IMR-90 (cell line): ENCODE results near the gene MS4A10. TPM values are rescaled to one million over a fixed set of nuclear protein-coding genes. Genes with fewer than 3 reads are reported as not detected.

Experiments
- ATAC-seq: fragments of 200-7000 bp; cut with Tn5 transposase; 2 replicates; pipeline ENCODE4 v1.9.1; 2020; ENCODE audit warnings: low read depth, mild to moderate bottlenecking, moderate library complexity
- BruUV-seq: library from RNA; stranded (reverse); fragments of 400-500 nt; replicated peaks from 2 replicates; lab custom pipeline; 2021; lab: Mats Ljungman, UMichigan
- CTCF ChIA-PET: fragments of 300-600 bp; formaldehyde crosslinking; extraction: SDS; loops from one replicate; lab custom pipeline; 2021; ENCODE audit warnings: antibody characterized with exemption; lab: Yijun Ruan, JAX
- POLR2A ChIA-PET: fragments of 300-600 bp; sonication (Branson Sonifier 250); formaldehyde crosslinking; loops from one replicate; lab custom pipeline; 2022; ENCODE audit warnings: antibody characterized with exemption; ENCODE audit not compliant: unreplicated experiment; lab: Charles Lee
- DNase-seq: peaks from one replicate; pipeline ENCODE4 v3.0.0; 2013
- H2AFZ ChIP-seq: replicated peaks from 2 replicates; pipeline ENCODE3; 2013; ENCODE audit warnings: low read length, mild to moderate bottlenecking; ENCODE audit not compliant: poor library complexity
- H2AK5ac ChIP-seq: 2 replicates; pipeline ENCODE4 v1.6.1; 2013; ENCODE audit warnings: low read depth, low read length, inconsistent platforms
- H2AK9ac ChIP-seq: replicated peaks from 2 replicates; pipeline ENCODE3; 2013; ENCODE audit warnings: mild to moderate bottlenecking, low read depth, low read length, moderate library complexity; ENCODE audit not compliant: poor library complexity
- H2BK120ac ChIP-seq: 2 replicates; pipeline ENCODE4 v1.6.1; 2013; ENCODE audit warnings: low read depth, low read length, inconsistent platforms
- H2BK15ac ChIP-seq: 3 replicates; pipeline ENCODE4 v1.6.1; 2013; ENCODE audit warnings: low read depth, low read length, inconsistent platforms
- H2BK20ac ChIP-seq: 2 replicates; pipeline ENCODE4 v1.6.1; 2013; ENCODE audit warnings: low read depth, mild to moderate bottlenecking, inconsistent platforms, low read length, moderate library complexity
- H2BK5ac ChIP-seq: 2 replicates; pipeline ENCODE4 v1.6.1; 2013; ENCODE audit warnings: mild to moderate bottlenecking, low read depth, low read length, inconsistent platforms; ENCODE audit not compliant: poor library complexity, severe bottlenecking
- H3K14ac ChIP-seq: replicated peaks from 2 replicates; pipeline ENCODE4 v1.6.1; 2013; ENCODE audit warnings: low read depth, low read length, inconsistent platforms
- H3K18ac ChIP-seq: 2 replicates; pipeline ENCODE4 v1.6.1; 2013; ENCODE audit warnings: low read depth, low read length, control low read depth
- H3K23ac ChIP-seq: 2 replicates; pipeline ENCODE4 v1.6.1; 2013; ENCODE audit warnings: low read depth, low read length, inconsistent platforms
- H3K27ac ChIP-seq: 2 replicates; pipeline ENCODE4 v1.5.1; 2013; ENCODE audit warnings: mild to moderate bottlenecking, control low read depth, low read length; ENCODE audit not compliant: insufficient read depth
- H3K27me3 ChIP-seq: 2 replicates; pipeline ENCODE4 v1.6.1; 2013; ENCODE audit warnings: low read length; ENCODE audit not compliant: control insufficient read depth, insufficient read depth
- H3K36me3 ChIP-seq: 2 replicates; pipeline ENCODE4 v1.6.1; 2013; ENCODE audit warnings: low read length, mixed read lengths; ENCODE audit not compliant: control insufficient read depth, insufficient read depth
- H3K4ac ChIP-seq: 2 replicates; pipeline ENCODE4 v1.6.1; 2013; ENCODE audit warnings: low read depth, low read length, inconsistent platforms
- H3K4me1 ChIP-seq: 2 replicates; pipeline ENCODE4 v1.6.1; 2013; ENCODE audit warnings: low read length, mixed read lengths; ENCODE audit not compliant: control insufficient read depth, insufficient read depth
- H3K4me2 ChIP-seq: 2 replicates; pipeline ENCODE4 v1.6.1; 2013; ENCODE audit warnings: low read depth, mild to moderate bottlenecking, control low read depth, low read length, moderate library complexity
- H3K4me3 ChIP-seq: 2 replicates; pipeline ENCODE4 v1.5.1; 2013; ENCODE audit warnings: low read depth, mild to moderate bottlenecking, control low read depth, low read length, moderate library complexity; ENCODE audit not compliant: insufficient read depth
- H3K56ac ChIP-seq: 2 replicates; pipeline ENCODE4 v1.6.1; 2013; ENCODE audit warnings: low read length, inconsistent platforms; ENCODE audit not compliant: insufficient read depth; ENCODE audit errors: extremely low read depth
- H3K79me1 ChIP-seq, 2 experiments: 2 replicates each; pipeline ENCODE4 v1.6.1; 2013; ENCODE audit warnings: low read length in 2 of 2, inconsistent platforms in 1 of 2, low read depth in 1 of 2
- H3K9ac ChIP-seq: 2 replicates; pipeline ENCODE4 v1.6.1; 2013; ENCODE audit warnings: low read depth, low read length, control low read depth
- H3K9me1 ChIP-seq: 2 replicates; pipeline ENCODE4 v1.6.1; 2013; ENCODE audit warnings: low read length, inconsistent platforms; ENCODE audit not compliant: insufficient read depth
- H3K9me3 ChIP-seq: 2 replicates; pipeline ENCODE4 v1.6.1; 2013; ENCODE audit warnings: low read length; ENCODE audit not compliant: control insufficient read depth, insufficient read depth
- H4K20me1 ChIP-seq: 2 replicates; pipeline ENCODE4 v1.6.1; 2013; ENCODE audit warnings: low read length, inconsistent platforms; ENCODE audit not compliant: insufficient read depth
- H4K5ac ChIP-seq: 2 replicates; pipeline ENCODE4 v1.6.1; 2013; ENCODE audit warnings: mild to moderate bottlenecking, low read depth, low read length, control low read depth
- H4K8ac ChIP-seq, 2 experiments: 2 replicates each; pipeline ENCODE4 v1.6.1; 2013; ENCODE audit warnings: low read depth in 2 of 2, low read length in 2 of 2, control low read depth in 1 of 2, inconsistent platforms in 1 of 2
- H4K91ac ChIP-seq: 2 replicates; pipeline ENCODE4 v1.6.1; 2013; ENCODE audit warnings: low read depth, low read length, inconsistent platforms; ENCODE audit not compliant: insufficient read depth
- BHLHE40 ChIP-seq: fragments of 150-350 bp; IDR thresholded peaks from 2 replicates; pipeline ENCODE4 v1.6.1; 2016; ENCODE audit warnings: mild to moderate bottlenecking, low read depth, low read length
- CEBPB ChIP-seq: IDR thresholded peaks from 2 replicates; pipeline ENCODE4 v1.6.1; 2012; ENCODE audit warnings: low read depth, low read length, improper control_type of control experiment
- CHD1 ChIP-seq: IDR thresholded peaks from 2 replicates; pipeline ENCODE4 v1.6.1; 2012; ENCODE audit warnings: low read depth, low read length, improper control_type of control experiment
- FOS ChIP-seq: fragments of 150-350 bp; IDR thresholded peaks from 2 replicates; pipeline ENCODE4 v1.6.1; 2016; ENCODE audit warnings: low read depth, low read length
- MAFK ChIP-seq: IDR thresholded peaks from 2 replicates; pipeline ENCODE4 v1.6.1; 2012; ENCODE audit warnings: low read depth, low read length, improper control_type of control experiment
- MAZ ChIP-seq: IDR thresholded peaks from 2 replicates; pipeline ENCODE4 v1.6.1; 2012; ENCODE audit warnings: low read depth, mild to moderate bottlenecking, low read length, improper control_type of control experiment, moderate library complexity, borderline replicate concordance
- MXI1 ChIP-seq: IDR thresholded peaks from 2 replicates; pipeline ENCODE4 v1.6.1; 2012; ENCODE audit warnings: low read depth, mild to moderate bottlenecking, low read length, moderate library complexity, borderline replicate concordance
- NFE2L2 ChIP-seq: fragments of 150-350 bp; IDR thresholded peaks from 2 replicates; pipeline ENCODE4 v1.6.1; 2016; ENCODE audit warnings: low read depth, mild to moderate bottlenecking, low read length
- POLR2A ChIP-seq: IDR thresholded peaks from 2 replicates; pipeline ENCODE4 v1.6.1; 2012; ENCODE audit warnings: mild to moderate bottlenecking, low read depth, low read length
- RAD21 ChIP-seq: IDR thresholded peaks from 2 replicates; pipeline ENCODE4 v1.6.1; 2012; ENCODE audit warnings: low read length, improper control_type of control experiment
- RCOR1 ChIP-seq: IDR thresholded peaks from 2 replicates; pipeline ENCODE4 v1.6.1; 2012; ENCODE audit warnings: mild to moderate bottlenecking, low read length, improper control_type of control experiment; ENCODE audit not compliant: insufficient replicate concordance
- RFX5 ChIP-seq: IDR thresholded peaks from 2 replicates; pipeline ENCODE4 v1.8.0; 2012; ENCODE audit warnings: low read depth, mild to moderate bottlenecking, low read length, moderate library complexity
- SMC3 ChIP-seq: fragments of 150-350 bp; IDR thresholded peaks from 2 replicates; pipeline ENCODE4 v1.6.1; 2016; ENCODE audit warnings: low read depth, mild to moderate bottlenecking, antibody characterized with exemption, low read length, moderate library complexity
- WGBS, 2 experiments: methylation state at CpG; one replicate each; pipeline versions ENCODE4 v1.1.5 to v1.1.7; 2013; ENCODE audit warnings: missing lambda C conversion rate in 2 of 2; ENCODE audit not compliant: insufficient read length in 1 of 2; ENCODE audit errors: extremely low coverage in 2 of 2; 5-methylcytosine and 5-hydroxymethylcytosine counted together
- dilution Hi-C: fragments of 300-500 bp; cut with HindIII; formaldehyde crosslinking; loops from one replicate; pipeline ENCODE4 v1.14.3; 2018; ENCODE audit warnings: low sequenced_read_pairs; ENCODE audit not compliant: unreplicated experiment
- in situ Hi-C: fragments of 300-500 bp; cut with MboI; formaldehyde crosslinking; loops from 3 replicates; pipeline ENCODE4 v1.14.3; 2019; ENCODE audit warnings: low sequenced_read_pairs, inconsistent platforms, mixed read lengths
- intact Hi-C: fragments of 100-400 bp; cut with micrococcal nuclease; formaldehyde crosslinking; loops from 2 replicates; pipeline ENCODE4 v1.10.0; 2022
- polyA plus RNA-seq, 3 experiments: library from polyadenylated mRNA; depleted of rRNA; stranded (reverse); fragments of >200 nt; gene quantifications; 2 replicates each; pipeline ENCODE4 v1.2.3, GENCODE V29; 2012; ENCODE audit warnings: low replicate concordance in 1 of 3
- total RNA-seq: library from RNA; depleted of rRNA; stranded (reverse); fragments of >200 nt; gene quantifications from 2 replicates; pipeline ENCODE4 v1.2.3, GENCODE V29; 2012
- TF ChIP-seq, protein P1 (sequence below): conservative IDR thresholded peaks from 2 replicates; pipeline ENCODE4 v1.5.1; 2012; ENCODE audit warnings: mild to moderate bottlenecking, low read depth, low read length, improper control_type of control experiment
- TF ChIP-seq, protein P2 (sequence below): fragments of 150-350 bp; IDR thresholded peaks from 2 replicates; pipeline ENCODE4 v1.6.1; 2016; ENCODE audit warnings: low read depth, mild to moderate bottlenecking, low read length, moderate library complexity, borderline replicate concordance
- TF ChIP-seq, protein P3 (sequence below): fragments of 150-350 bp; IDR thresholded peaks from 2 replicates; pipeline ENCODE4 v1.6.1; 2017; ENCODE audit warnings: mild to moderate bottlenecking, antibody characterized with exemption, low read length, low read depth

The MS4A10 gene
- total and polyA plus RNA-seq, 2 of the 4 experiments (the other 2 are of a cell fraction) = not detected

DNA sequence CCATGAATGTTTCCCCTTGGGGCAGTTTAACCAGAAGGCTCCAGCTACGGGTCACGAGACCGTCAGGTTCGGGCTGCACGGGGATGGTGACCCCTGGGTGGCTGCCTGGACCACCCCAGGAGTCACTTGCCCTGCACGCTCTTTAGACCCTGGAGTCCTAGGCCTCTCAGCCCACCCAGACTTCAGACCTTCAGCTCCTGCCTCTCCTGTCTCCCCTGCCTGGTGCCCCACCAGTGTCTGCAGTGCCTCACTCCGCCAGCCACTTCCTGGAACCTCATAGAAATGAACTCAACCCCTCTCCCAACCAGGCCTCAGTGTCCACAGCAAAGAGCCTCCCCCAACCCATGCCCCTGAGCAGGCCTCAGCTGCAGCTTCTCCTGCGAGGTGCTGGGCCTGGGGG, 12.5 kb upstream of the MS4A10 start:
- 77% methylated on average over 6 of the region's 8 CpGs; no CpG with 5 or more reads in 1 of the 2 experiments for WGBS, 2 experiments
- Histone ChIP-seq H3K56ac (no peak overlapping the region), H3K4me1 (no peaks in the 10 kb centered on the region; the same call in 1 of the 2 replicates), H3K14ac (no peak overlapping the region), H3K9ac (no peak overlapping the region), H2BK120ac (no peak overlapping the region), H3K36me3 (no peaks in the 10 kb centered on the region), H2AK5ac (no peak overlapping the region), H2BK15ac (no peak overlapping the region), H4K8ac (no peak overlapping the region), H3K9me3 (no peaks in the 10 kb centered on the region), H3K4ac (no peak overlapping the region), H4K20me1 (no peaks in the 10 kb centered on the region), H2BK20ac (no peak overlapping the region), H3K18ac (no peak overlapping the region), H3K27me3 (peaks cover 8% of the 10 kb centered on the region), H3K27ac (no peak overlapping the region), H3K23ac (no peak overlapping the region), H2AFZ (no peak overlapping the region), H4K91ac (no peak overlapping the region), H2BK5ac (no peak overlapping the region), H3K79me1 (no peaks in the 10 kb centered on the region), H3K4me2 (no peak overlapping the region), H2AK9ac (no peak overlapping the region), H4K5ac (no peak overlapping the region), H3K4me3 (no peak overlapping the region), H3K9me1 (peaks cover 5% of the 10 kb centered on the region; the same call in 1 of the 2 replicates)
- no TSS peak for BruUV-seq
- dilution Hi-C loops (no loop called here), in situ Hi-C loops (no loop called here), intact Hi-C loops (no loop called here)
- DNase-seq = no peak
- ChIA-PET CTCF (interaction anchor here (0.6 to 0.9 kb wide), 2 partner anchors 58 to 115 kb away, joined by 3 read pairs; no protein-coding TSS in a partner anchor), POLR2A (no interaction called here)
- ATAC-seq = no peak
- TF ChIP-seq, protein P1, sequence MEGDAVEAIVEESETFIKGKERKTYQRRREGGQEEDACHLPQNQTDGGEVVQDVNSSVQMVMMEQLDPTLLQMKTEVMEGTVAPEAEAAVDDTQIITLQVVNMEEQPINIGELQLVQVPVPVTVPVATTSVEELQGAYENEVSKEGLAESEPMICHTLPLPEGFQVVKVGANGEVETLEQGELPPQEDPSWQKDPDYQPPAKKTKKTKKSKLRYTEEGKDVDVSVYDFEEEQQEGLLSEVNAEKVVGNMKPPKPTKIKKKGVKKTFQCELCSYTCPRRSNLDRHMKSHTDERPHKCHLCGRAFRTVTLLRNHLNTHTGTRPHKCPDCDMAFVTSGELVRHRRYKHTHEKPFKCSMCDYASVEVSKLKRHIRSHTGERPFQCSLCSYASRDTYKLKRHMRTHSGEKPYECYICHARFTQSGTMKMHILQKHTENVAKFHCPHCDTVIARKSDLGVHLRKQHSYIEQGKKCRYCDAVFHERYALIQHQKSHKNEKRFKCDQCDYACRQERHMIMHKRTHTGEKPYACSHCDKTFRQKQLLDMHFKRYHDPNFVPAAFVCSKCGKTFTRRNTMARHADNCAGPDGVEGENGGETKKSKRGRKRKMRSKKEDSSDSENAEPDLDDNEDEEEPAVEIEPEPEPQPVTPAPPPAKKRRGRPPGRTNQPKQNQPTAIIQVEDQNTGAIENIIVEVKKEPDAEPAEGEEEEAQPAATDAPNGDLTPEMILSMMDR = no peak
- TF ChIP-seq, protein P2, sequence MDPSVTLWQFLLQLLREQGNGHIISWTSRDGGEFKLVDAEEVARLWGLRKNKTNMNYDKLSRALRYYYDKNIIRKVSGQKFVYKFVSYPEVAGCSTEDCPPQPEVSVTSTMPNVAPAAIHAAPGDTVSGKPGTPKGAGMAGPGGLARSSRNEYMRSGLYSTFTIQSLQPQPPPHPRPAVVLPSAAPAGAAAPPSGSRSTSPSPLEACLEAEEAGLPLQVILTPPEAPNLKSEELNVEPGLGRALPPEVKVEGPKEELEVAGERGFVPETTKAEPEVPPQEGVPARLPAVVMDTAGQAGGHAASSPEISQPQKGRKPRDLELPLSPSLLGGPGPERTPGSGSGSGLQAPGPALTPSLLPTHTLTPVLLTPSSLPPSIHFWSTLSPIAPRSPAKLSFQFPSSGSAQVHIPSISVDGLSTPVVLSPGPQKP = no peak
- TF ChIP-seq POLR2A (no peak), RAD21 (no peak), MAZ (no peak), NFE2L2 (no peak), BHLHE40 (no peak), MAFK (no peak), CHD1 (no peak), RFX5 (no peak), FOS (no peak), RCOR1 (no peak), SMC3 (no peak), CEBPB (no peak), MXI1 (no peak)
- TF ChIP-seq, protein P3, sequence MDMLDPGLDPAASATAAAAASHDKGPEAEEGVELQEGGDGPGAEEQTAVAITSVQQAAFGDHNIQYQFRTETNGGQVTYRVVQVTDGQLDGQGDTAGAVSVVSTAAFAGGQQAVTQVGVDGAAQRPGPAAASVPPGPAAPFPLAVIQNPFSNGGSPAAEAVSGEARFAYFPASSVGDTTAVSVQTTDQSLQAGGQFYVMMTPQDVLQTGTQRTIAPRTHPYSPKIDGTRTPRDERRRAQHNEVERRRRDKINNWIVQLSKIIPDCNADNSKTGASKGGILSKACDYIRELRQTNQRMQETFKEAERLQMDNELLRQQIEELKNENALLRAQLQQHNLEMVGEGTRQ = no peak
